HUES48 (cell line): Measurements from ENCODE around the gene IQGAP2.
"Not testable (repeated sequence)": the region's sequence is repeated elsewhere in the genome, so short reads cannot be mapped to it uniquely, and the experiment has no call there.

Experiments
- H3K27ac ChIP-seq: one replicate; pipeline ENCODE4 v1.7.0; 2013; ENCODE audit warnings: low read depth, low read length, inconsistent platforms
- H3K27me3 ChIP-seq: 2 replicates; pipeline ENCODE4 v1.6.1; 2013; ENCODE audit warnings: mild to moderate bottlenecking, low read length; ENCODE audit not compliant: control insufficient read depth, insufficient read depth
- H3K36me3 ChIP-seq: 2 replicates; pipeline ENCODE4 v1.6.1; 2013; ENCODE audit warnings: low read length; ENCODE audit not compliant: control insufficient read depth, insufficient read depth
- H3K4me1 ChIP-seq: 2 replicates; pipeline ENCODE4 v1.6.1; 2013; ENCODE audit warnings: mild to moderate bottlenecking, low read length; ENCODE audit not compliant: control insufficient read depth, insufficient read depth
- H3K4me3 ChIP-seq: 2 replicates; pipeline ENCODE4 v1.5.1; 2013; ENCODE audit warnings: mild to moderate bottlenecking, low read depth, low read length
- H3K9ac ChIP-seq: 2 replicates; pipeline ENCODE4 v1.6.1; 2013; ENCODE audit warnings: mild to moderate bottlenecking, low read depth, low read length, moderate library complexity
- H3K9me3 ChIP-seq: 2 replicates; pipeline ENCODE4 v1.6.1; 2013; ENCODE audit warnings: low read length; ENCODE audit not compliant: control insufficient read depth, insufficient read depth

IQGAP2 gene

GRCh38 chr5:76542887-76543690, 140.0 kb downstream of the IQGAP2 start:
- H3K36me3 ChIP-seq: no peaks in the 10 kb centered on the region

DNA sequence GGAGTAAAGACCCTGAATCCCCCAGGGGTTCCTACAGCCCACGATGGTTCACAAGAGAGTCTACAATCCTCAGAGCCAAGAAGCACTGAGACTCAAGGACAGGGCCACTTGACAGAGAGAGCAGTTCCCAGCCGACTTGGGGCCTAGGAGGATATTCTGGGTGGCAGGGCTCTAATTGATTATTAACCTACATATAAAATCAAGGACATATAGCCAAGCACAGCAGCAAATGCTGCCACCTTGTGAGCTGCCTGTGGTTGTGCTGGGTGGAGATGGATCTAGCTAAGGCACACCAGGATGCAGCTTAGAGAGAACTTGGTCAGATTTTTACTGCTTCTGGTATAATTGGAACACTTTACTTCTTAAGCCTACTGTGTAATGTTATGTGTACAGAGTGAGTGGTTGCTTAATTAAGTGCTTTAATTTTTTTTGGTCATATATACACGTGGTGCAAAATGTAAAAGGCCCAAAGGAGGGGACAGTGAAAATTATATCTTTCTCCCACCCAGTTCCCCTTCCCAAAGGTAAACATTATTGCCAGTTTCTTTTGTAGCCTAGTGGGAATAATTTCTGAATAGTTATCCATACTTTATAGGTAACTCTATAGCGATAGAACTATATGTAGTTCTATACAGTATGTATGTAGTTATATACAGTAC, 141.3 kb downstream of the IQGAP2 start:
- Histone ChIP-seq H3K27me3 (no peaks in the 10 kb centered on the region), H3K4me1 (peaks cover 3% of the 10 kb centered on the region; the same call in 1 of the 2 replicates), H3K9me3 (no peaks in the 10 kb centered on the region), H3K9ac (no peak overlapping the region), H3K36me3 (no peaks in the 10 kb centered on the region), H3K27ac (no peak overlapping the region), H3K4me3 (no peak overlapping the region)

More at GRCh38 chr5:76542887-76543690, 140.0 kb downstream of the IQGAP2 start:
- no peaks in the 10 kb centered on the region for H3K9me3 ChIP-seq
- no peak overlapping the region for H3K27ac ChIP-seq
- no peak overlapping the region for H3K4me3 ChIP-seq
- H3K27me3 ChIP-seq: no peaks in the 10 kb centered on the region
- H3K4me1 ChIP-seq: peaks cover 3% of the 10 kb centered on the region; the same call in 1 of the 2 replicates
- H3K9ac ChIP-seq: no peak overlapping the region

DNA sequence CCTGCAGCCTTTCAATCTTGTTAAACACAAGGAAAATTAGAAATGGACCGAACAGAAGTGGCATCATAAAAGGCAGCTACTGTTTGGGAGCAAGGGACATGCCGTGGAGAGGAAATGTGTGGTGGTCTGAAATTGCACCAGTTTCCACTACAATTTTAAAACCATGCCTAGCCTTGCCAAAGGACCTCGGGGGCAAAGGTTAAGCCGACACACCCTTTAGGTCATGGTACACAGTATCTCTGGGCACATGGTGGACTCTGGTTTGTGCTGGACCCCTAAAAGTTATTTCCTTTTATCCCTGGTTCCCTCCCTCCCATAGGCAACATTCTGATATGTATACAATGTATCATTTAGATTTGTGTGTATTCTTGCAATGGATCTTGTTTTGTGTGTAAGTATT, 142.1 kb downstream of the IQGAP2 start:
- Histone ChIP-seq H3K9ac (no peak overlapping the region), H3K27ac (no peak overlapping the region)

DNA sequence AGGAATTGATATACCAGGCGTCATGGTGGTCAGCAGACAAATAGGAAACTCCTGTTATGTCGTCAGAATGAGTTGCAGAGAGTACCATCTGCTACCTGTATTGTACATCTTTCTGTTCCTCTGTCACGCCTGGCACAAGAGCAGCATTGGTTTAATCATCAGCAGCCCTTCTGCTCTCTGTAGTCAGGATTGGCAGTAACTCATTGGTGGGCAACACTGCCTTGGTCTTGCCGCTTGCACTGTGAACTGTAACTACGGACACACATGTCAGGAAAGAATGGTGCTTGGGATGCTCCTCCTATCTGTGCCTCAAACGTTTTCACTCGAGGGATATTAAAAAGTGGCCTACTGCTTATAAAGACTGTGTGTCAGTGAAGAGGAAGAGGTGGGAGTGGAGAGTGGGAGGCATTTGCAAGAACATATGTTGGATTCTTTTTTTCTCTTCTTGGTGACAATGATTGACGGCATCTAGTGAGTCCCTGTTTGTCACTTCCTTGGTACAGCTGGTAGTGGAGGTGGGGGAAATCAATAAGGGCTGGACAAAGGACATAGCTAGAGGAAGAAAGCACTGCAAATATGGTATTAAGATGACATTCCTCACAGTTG, 143.5 kb downstream of the IQGAP2 start:
- Histone ChIP-seq H3K4me3 (no peak overlapping the region), H3K9ac (no peak overlapping the region), H3K4me1 (peaks cover 3% of the 10 kb centered on the region; the same call in 1 of the 2 replicates), H3K36me3 (no peaks in the 10 kb centered on the region), H3K9me3 (no peaks in the 10 kb centered on the region), H3K27me3 (no peaks in the 10 kb centered on the region), H3K27ac (no peak overlapping the region)

More for the DNA sequence above, 142.1 kb downstream of the IQGAP2 start:
- H3K4me3 ChIP-seq: no peak overlapping the region
- no peaks in the 10 kb centered on the region for H3K36me3 ChIP-seq
- H3K27me3 ChIP-seq: no peaks in the 10 kb centered on the region
- peaks cover 3% of the 10 kb centered on the region; the same call in 1 of the 2 replicates for H3K4me1 ChIP-seq
- H3K9me3 ChIP-seq: no peaks in the 10 kb centered on the region

DNA sequence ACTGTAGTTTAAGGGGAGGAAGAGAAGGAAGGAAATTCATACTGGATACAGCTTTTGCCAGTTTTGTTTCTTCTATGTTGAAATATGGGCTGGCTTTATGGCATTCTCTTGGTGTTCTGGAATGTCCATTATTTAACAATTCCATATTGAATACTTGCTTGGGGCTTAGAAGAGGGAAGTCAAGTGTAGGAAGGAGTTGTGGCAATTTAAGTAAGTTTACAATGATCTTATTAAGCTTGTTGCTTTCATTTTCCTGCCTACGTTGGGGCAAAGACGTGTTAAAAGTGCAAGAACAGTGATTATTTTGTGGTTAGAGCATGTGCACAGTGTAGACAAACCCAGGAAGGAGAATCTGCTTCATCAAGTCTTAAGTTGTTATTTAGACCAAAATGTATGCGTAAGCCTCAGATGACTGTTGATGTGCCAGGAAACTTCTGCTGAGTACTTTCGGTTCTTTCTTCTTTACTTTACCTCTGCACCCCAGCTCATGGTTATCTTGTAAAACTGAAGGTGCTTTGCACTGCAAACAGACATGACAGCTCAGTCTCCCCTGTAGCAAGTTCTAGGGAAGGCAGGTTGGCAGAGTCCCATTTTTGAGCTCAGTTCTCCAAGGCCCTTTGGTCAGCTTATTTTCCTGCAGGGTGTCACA, 144.3 kb downstream of the IQGAP2 start:
- H3K9me3 ChIP-seq: 0 out of 2 replicates have a peak, but pooled peaks cover 2% of the 10 kb centered on the region
- H3K27me3 ChIP-seq: no peaks in the 10 kb centered on the region
- no peak overlapping the region for H3K4me3 ChIP-seq
- no peaks in the 10 kb centered on the region for H3K36me3 ChIP-seq
- H3K27ac ChIP-seq: no peak overlapping the region
- H3K9ac ChIP-seq: no peak overlapping the region
- H3K4me1 ChIP-seq: peaks cover 3% of the 10 kb centered on the region; the same call in 1 of the 2 replicates

DNA sequence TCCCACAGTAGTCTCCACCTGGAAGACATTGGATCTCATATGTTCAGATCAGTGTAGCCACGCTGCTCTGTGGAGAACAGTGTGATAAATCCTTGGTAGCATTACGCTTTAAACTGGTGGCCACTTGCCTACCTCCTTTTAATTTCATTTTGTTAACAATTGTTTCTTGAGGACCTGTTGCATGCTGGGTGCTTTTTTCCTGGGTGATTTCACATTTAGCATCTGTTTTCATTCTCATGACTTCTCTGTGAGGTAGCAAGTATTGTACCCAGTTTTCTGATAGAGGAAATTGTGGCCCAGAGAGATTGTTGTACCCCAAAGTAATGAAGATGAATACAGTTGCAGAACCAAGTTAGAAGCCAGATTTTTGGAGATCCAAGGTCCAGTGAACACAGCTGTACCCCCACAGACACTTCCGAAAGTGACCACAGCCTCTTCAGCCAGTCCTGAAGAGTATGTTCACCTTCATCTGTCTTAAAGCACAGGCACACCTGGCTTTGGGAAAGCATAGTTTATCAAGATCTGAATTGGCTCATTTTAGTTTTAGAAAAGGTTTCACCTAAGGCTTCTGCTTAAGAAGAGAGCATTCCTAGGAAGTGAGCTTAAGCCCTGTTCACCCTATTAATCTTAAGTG, 144.9 kb downstream of the IQGAP2 start:
- no peak overlapping the region for H3K4me3 ChIP-seq
- H3K36me3 ChIP-seq: no peaks in the 10 kb centered on the region
- H3K9ac ChIP-seq: no peak overlapping the region
- H3K4me1 ChIP-seq: peaks cover 3% of the 10 kb centered on the region; the same call in 1 of the 2 replicates
- H3K27me3 ChIP-seq: no peaks in the 10 kb centered on the region
- H3K9me3 ChIP-seq: 0 out of 2 replicates have a peak, but pooled peaks cover 2% of the 10 kb centered on the region
- H3K27ac ChIP-seq: no peak overlapping the region

GRCh38 chr5:76548525-76549229, 145.6 kb downstream of the IQGAP2 start:
- Histone ChIP-seq H3K27ac (no peak overlapping the region), H3K9ac (no peak overlapping the region), H3K4me3 (no peak overlapping the region), H3K4me1 (peaks cover 3% of the 10 kb centered on the region; the same call in 1 of the 2 replicates), H3K27me3 (no peaks in the 10 kb centered on the region), H3K9me3 (0 out of 2 replicates have a peak, but pooled peaks cover 2% of the 10 kb centered on the region), H3K36me3 (no peaks in the 10 kb centered on the region)

GRCh38 chr5:76550881-76551280, 147.8 kb downstream of the IQGAP2 start:
- not testable (repeated sequence) for H3K27ac ChIP-seq, H3K9me3 ChIP-seq, H3K36me3 ChIP-seq, H3K4me3 ChIP-seq, H3K27me3 ChIP-seq, H3K9ac ChIP-seq, H3K4me1 ChIP-seq

- H3K27ac ChIP-seq: no peak overlapping the region
These were observed 149.5 kb downstream of the IQGAP2 start for GRCh38 chr5:76552546-76552945.

DNA sequence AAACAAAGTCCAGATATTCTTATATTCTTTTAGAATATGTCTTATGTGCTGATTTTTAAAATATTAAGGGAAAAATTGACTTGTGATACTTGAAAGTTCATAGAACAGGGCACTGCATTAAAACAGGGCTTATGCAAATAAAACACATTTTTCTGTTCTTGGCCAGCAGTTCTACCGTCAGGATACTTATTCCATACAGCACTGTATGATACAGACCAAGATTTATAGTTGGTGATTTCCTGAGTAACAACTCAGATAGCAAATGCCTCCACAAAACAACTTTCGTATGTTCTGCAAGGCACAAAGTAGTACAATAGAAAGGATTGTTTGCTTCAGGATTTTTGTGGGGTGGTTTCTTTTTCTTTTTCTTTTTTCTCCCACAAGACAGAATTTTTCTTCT, 150.2 kb downstream of the IQGAP2 start:
- H3K4me1 ChIP-seq: no peaks in the 10 kb centered on the region
- H3K9me3 ChIP-seq: 0 out of 2 replicates have a peak, but pooled peaks cover 2% of the 10 kb centered on the region
- H3K27me3 ChIP-seq: no peaks in the 10 kb centered on the region
- H3K36me3 ChIP-seq: no peaks in the 10 kb centered on the region
- no peak overlapping the region for H3K4me3 ChIP-seq
- H3K27ac ChIP-seq: no peak overlapping the region
- no peak overlapping the region for H3K9ac ChIP-seq

More at GRCh38 chr5:76552546-76552945, 149.5 kb downstream of the IQGAP2 start:
- Histone ChIP-seq H3K9me3 (0 out of 2 replicates have a peak, but pooled peaks cover 2% of the 10 kb centered on the region), H3K4me1 (no peaks in the 10 kb centered on the region), H3K9ac (no peak overlapping the region), H3K4me3 (no peak overlapping the region), H3K36me3 (no peaks in the 10 kb centered on the region), H3K27me3 (no peaks in the 10 kb centered on the region)
